Right lobe of liver (tissue), 6 donors: ENCODE data around the gene FOXN1. TPM values are rescaled to one million over a fixed set of nuclear protein-coding genes. Genes with fewer than 3 reads are reported as not detected.

Source experiments
- ATAC-seq, 4 donors: fragments of 200-7000 bp; cut with Tn5 transposase; one replicate each; pipeline ENCODE4 v1.9.1; 2020; ENCODE audit warnings: mild to moderate bottlenecking in 4 of 4, moderate library complexity in 4 of 4
- DNase-seq, 3 donors: peaks; one replicate each; pipeline ENCODE4 v3.0.0-alpha.2; 2020
- H3K27ac ChIP-seq, 3 donors: fragments of 200-600 bp; one replicate each; pipeline ENCODE4 v1.8.0; 2022
- H3K27me3 ChIP-seq, 2 donors: fragments of 200-600 bp; one replicate each; pipeline ENCODE4 v1.8.0; 2022
- H3K36me3 ChIP-seq, 4 donors: fragments of 200-600 bp; sonication (generic) in 1 of 4; one replicate each; pipeline versions ENCODE4 v1.5.1 to v1.8.0; 2017 to 2022; ENCODE audit warnings: control low read depth in 1 of 4
- H3K4me1 ChIP-seq, 4 donors: fragments of 200-600 bp; sonication (generic) in 1 of 4; one replicate each; pipeline versions ENCODE4 v1.5.1 to v1.8.0; 2017 to 2022; ENCODE audit warnings: control low read depth in 1 of 4
- H3K4me3 ChIP-seq, 3 donors: fragments of 200-600 bp; one replicate each; pipeline ENCODE4 v1.8.0; 2022
- H3K9me3 ChIP-seq, 4 donors: fragments of 200-600 bp; sonication (generic) in 1 of 4; one replicate each; pipeline versions ENCODE4 v1.5.1 to v1.8.0; 2017 to 2022; ENCODE audit warnings: control low read depth in 1 of 4
- CTCF ChIP-seq, 4 donors: fragments of 200-600 bp in 3 of 4; fragments of 450-650 bp in 1 of 4; IDR thresholded peaks; one replicate each; pipeline versions ENCODE4 v1.5.1 to v1.8.0; 2016 to 2022; ENCODE audit warnings: antibody characterized with exemption in 4 of 4, mild to moderate bottlenecking in 2 of 4
- POLR2A ChIP-seq: fragments of 450-650 bp; IDR thresholded peaks from one replicate; pipeline ENCODE4 v1.6.1; 2017; ENCODE audit warnings: antibody characterized with exemption, mild to moderate bottlenecking
- WGBS: methylation state at CpG from one replicate; pipeline ENCODE4 v1.1.6; 2018; ENCODE audit warnings: low coverage, low lambda C conversion rate; ENCODE audit not compliant: insufficient coverage; ENCODE audit errors: missing lambda C conversion rate; 5-methylcytosine and 5-hydroxymethylcytosine counted together
- intact Hi-C, 2 donors: fragments of 100-400 bp; cut with DNase I; formaldehyde crosslinking; loops; one replicate each; pipeline versions ENCODE4 v1.11.2 to v1.14.1; 2022
- total RNA-seq, 6 experiments: library from RNA; depleted of rRNA in 2 of 6; stranded (reverse); fragments of >200 nt in 2 of 6; fragmentation: NEBNext Ultra II Directional in 3 of 6; extraction: Animal tissue kit (Norgen Biotek cat#: 25700) in 3 of 6; gene quantifications; one replicate each; pipeline versions ENCODE4 v1.1.0 to v1.2.4, GENCODE V29; 2016 to 2023
- donor health status: DM: no; HTN: yes; CAD: no.
- donor health status: DM: no; HTN: no; CAD: no.
- donor health status: DM: no; HTN: no; CAD: no.
- donor health status: DM: no; HTN: yes; CAD: no.
- donor health status: DM: no; HTN: yes; CAD: no.

The FOXN1 gene
- total RNA-seq, 6 experiments from 2014 or later = not detected

- no peak overlapping the region for H3K4me3 ChIP-seq
- no peak overlapping the region for H3K27ac ChIP-seq
- TF ChIP-seq CTCF (IDR thresholded peaks at IDR 0.05) (no peak), POLR2A (no peak)
- intact Hi-C loops = loop anchor here in 1 of 2 donors (5.0 kb wide), 1 partner anchor 46 kb away; no protein-coding TSS in a partner anchor
- H3K4me1 ChIP-seq = peaks cover 0 to 16% (median 7%) of the 10 kb centered on the region in 4 donors
- WGBS = 80% methylated on average over 2 of the region's 11 CpGs
- H3K27me3 ChIP-seq = no peaks in the 10 kb centered on the region
- H3K9me3 ChIP-seq = no peaks in the 10 kb centered on the region
- no peak for DNase-seq
- ATAC-seq = no peak
- no peaks in the 10 kb centered on the region for H3K36me3 ChIP-seq
These were observed 14.9 kb upstream of the FOXN1 start for GRCh38 chr17:28491286-28491685.

GRCh38 chr17:28491860-28492259, 14.3 kb upstream of the FOXN1 start:
- intact Hi-C loops = loop anchor here in 1 of 2 donors (5.0 kb wide), 1 partner anchor 45 kb away; no protein-coding TSS in a partner anchor
- DNase-seq (no peak), ATAC-seq (no peak)
- TF ChIP-seq POLR2A (no peak), CTCF (IDR thresholded peaks at IDR 0.05) (no peak)
- Histone ChIP-seq H3K4me3 (no peak overlapping the region), H3K27ac (no peak overlapping the region), H3K9me3 (no peaks in the 10 kb centered on the region), H3K4me1 (peaks cover 0 to 16% (median 7%) of the 10 kb centered on the region in 4 donors), H3K36me3 (no peaks in the 10 kb centered on the region), H3K27me3 (no peaks in the 10 kb centered on the region)
- no CpG with 5 or more reads among the region's 3 CpGs for WGBS

- Histone ChIP-seq H3K27ac (no peak overlapping the region), H3K27me3 (no peaks in the 10 kb centered on the region), H3K4me3 (no peak overlapping the region), H3K36me3 (no peaks in the 10 kb centered on the region), H3K4me1 (peaks cover 0 to 16% (median 7%) of the 10 kb centered on the region in 4 donors), H3K9me3 (no peaks in the 10 kb centered on the region)
- TF ChIP-seq POLR2A (no peak), CTCF (IDR thresholded peaks at IDR 0.05) (no peak)
- intact Hi-C loops = loop anchor here in 1 of 2 donors (5.0 kb wide), 1 partner anchor 45 kb away; no protein-coding TSS in a partner anchor
- DNase-seq (no peak), ATAC-seq (no peak)
- 70% methylated on average over 4 of the region's 4 CpGs for WGBS
These were observed 13.5 kb upstream of the FOXN1 start for GRCh38 chr17:28492352-28493310.

GRCh38 chr17:28493460-28493859, 12.7 kb upstream of the FOXN1 start:
- Histone ChIP-seq H3K27me3 (no peaks in the 10 kb centered on the region), H3K4me3 (no peak overlapping the region), H3K9me3 (no peaks in the 10 kb centered on the region), H3K4me1 (peaks cover 0 to 8% (median 4%) of the 10 kb centered on the region in 4 donors), H3K27ac (no peak overlapping the region), H3K36me3 (no peaks in the 10 kb centered on the region)
- WGBS = 57% methylated on average over 9 of the region's 9 CpGs
- TF ChIP-seq POLR2A (no peak), CTCF (IDR thresholded peaks at IDR 0.05) (no peak)
- intact Hi-C loops = loop anchor here in 1 of 2 donors (5.0 kb wide), 1 partner anchor 44 kb away; no protein-coding TSS in a partner anchor
- DNase-seq (no peak), ATAC-seq (no peak)
